ENCODE results near the gene RUNDC1. TPM values are rescaled to one million over a fixed set of nuclear protein-coding genes. Genes with fewer than 3 reads are reported as not detected.
A peak's percentile ranks its signal among the peaks of the same experiment; 100 is the strongest.

Gene RUNDC1
- total and polyA plus RNA-seq, 2 experiments from 2014 or later = 6.1 to 11.9 TPM

DNA sequence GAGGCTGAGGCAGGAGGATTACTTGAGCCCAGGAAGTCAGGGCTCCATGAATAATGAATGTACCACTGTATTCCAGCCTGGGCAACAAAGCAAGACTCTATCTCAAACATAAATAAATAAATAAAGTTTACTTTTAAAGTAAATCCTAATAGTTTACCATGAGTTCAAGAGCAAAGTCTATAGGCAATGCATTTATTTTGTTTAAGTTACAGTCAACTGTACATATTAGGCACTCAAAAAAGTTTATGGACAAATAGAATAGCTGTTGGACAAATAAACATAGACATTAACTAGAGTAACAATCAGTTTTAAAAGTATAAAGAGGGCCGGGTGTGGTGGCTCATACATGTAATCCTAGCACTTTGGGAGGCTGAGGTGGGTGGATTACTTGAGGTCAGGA lies 12.4 kb upstream of the RUNDC1 start (continued):
- TF ChIP-seq, protein P1, sequence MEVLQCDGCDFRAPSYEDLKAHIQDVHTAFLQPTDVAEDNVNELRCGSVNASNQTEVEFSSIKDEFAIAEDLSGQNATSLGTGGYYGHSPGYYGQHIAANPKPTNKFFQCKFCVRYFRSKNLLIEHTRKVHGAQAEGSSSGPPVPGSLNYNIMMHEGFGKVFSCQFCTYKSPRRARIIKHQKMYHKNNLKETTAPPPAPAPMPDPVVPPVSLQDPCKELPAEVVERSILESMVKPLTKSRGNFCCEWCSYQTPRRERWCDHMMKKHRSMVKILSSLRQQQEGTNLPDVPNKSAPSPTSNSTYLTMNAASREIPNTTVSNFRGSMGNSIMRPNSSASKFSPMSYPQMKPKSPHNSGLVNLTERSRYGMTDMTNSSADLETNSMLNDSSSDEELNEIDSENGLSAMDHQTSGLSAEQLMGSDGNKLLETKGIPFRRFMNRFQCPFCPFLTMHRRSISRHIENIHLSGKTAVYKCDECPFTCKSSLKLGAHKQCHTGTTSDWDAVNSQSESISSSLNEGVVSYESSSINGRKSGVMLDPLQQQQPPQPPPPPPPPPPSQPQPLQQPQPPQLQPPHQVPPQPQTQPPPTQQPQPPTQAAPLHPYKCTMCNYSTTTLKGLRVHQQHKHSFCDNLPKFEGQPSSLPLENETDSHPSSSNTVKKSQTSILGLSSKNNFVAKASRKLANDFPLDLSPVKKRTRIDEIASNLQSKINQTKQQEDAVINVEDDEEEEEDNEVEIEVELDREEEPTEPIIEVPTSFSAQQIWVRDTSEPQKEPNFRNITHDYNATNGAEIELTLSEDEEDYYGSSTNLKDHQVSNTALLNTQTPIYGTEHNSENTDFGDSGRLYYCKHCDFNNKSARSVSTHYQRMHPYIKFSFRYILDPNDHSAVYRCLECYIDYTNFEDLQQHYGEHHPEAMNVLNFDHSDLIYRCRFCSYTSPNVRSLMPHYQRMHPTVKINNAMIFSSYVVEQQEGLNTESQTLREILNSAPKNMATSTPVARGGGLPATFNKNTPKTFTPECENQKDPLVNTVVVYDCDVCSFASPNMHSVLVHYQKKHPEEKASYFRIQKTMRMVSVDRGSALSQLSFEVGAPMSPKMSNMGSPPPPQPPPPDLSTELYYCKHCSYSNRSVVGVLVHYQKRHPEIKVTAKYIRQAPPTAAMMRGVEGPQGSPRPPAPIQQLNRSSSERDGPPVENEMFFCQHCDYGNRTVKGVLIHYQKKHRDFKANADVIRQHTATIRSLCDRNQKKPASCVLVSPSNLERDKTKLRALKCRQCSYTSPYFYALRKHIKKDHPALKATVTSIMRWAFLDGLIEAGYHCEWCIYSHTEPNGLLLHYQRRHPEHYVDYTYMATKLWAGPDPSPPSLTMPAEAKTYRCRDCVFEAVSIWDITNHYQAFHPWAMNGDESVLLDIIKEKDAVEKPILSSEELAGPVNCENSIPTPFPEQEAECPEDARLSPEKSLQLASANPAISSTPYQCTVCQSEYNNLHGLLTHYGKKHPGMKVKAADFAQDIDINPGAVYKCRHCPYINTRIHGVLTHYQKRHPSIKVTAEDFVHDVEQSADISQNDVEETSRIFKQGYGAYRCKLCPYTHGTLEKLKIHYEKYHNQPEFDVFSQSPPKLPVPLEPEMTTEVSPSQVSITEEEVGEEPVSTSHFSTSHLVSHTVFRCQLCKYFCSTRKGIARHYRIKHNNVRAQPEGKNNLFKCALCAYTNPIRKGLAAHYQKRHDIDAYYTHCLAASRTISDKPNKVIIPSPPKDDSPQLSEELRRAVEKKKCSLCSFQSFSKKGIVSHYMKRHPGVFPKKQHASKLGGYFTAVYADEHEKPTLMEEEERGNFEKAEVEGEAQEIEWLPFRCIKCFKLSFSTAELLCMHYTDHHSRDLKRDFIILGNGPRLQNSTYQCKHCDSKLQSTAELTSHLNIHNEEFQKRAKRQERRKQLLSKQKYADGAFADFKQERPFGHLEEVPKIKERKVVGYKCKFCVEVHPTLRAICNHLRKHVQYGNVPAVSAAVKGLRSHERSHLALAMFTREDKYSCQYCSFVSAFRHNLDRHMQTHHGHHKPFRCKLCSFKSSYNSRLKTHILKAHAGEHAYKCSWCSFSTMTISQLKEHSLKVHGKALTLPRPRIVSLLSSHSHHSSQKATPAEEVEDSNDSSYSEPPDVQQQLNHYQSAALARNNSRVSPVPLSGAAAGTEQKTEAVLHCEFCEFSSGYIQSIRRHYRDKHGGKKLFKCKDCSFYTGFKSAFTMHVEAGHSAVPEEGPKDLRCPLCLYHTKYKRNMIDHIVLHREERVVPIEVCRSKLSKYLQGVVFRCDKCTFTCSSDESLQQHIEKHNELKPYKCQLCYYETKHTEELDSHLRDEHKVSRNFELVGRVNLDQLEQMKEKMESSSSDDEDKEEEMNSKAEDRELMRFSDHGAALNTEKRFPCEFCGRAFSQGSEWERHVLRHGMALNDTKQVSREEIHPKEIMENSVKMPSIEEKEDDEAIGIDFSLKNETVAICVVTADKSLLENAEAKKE (CRISPR knock-in tag; IDR thresholded peaks at IDR 0.05) = no peak
- no peak for TF ChIP-seq EZH2 (IDR thresholded peaks at IDR 0.05; ENCODE audit: low read depth, unreplicated experiment)

DNA sequence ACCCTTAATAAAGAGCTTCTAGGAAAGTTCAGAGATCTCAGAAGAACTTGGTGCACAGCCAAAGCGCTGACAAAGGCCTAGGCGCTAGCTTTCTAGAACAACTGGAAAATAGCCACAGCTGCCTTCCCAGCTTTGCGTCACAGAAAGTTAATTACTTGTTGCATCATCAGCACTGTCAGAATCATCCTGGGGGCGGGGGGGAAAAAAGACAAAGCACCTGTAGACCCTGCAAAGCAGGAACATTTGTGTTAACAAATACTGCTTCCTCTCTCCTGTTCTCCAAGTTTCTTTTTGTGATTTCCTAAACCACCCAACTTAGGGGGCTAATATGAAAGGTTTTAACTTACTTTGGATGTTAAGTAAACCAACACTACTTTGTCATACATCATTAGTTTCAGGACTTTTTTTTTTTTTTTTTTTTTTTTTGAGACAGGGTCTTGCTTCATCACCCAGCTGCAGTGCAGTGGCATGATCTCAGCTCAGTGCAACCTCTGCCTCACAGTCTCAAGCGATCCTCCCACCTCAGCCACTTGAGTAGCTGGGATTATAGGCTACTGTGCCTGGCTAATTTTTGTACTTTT lies 11.3 kb upstream of the RUNDC1 start:
- no peak overlapping the region for H3K27ac Mint-ChIP-seq
- H3K27me3 Mint-ChIP-seq (ENCODE audit: insufficient read depth, low read depth, poor library complexity) = peaks cover 7% of the 10 kb centered on the region
- Histone ChIP-seq H3K79me2 (replicated peaks; ENCODE audit: insufficient read depth) (no peaks in the 10 kb centered on the region), H3K4me1 (ENCODE audit: insufficient read depth) (no peaks in the 10 kb centered on the region), H2AFZ (no peak overlapping the region), H3K27ac (ENCODE audit: low read depth) (peak overlapping the region; percentile 74), H3K36me3 (ENCODE audit: insufficient read depth) (no peaks in the 10 kb centered on the region), H3K9me2 (ENCODE audit: insufficient read depth) (no peaks in the 10 kb centered on the region; the same call in 1 of the 2 replicates), H3F3A (replicated peaks; ENCODE audit: low read depth) (0 out of 2 replicates have a peak, but pooled peaks cover 3% of the 10 kb centered on the region), H3K4me3 (no peak overlapping the region), H3K4me2 (no peak overlapping the region), H3K27me3 (ENCODE audit: insufficient read depth) (no peaks in the 10 kb centered on the region), H4K20me1 (replicated peaks; ENCODE audit: insufficient read depth) (no peaks in the 10 kb centered on the region)
- H3K4me1 Mint-ChIP-seq = no peaks in the 10 kb centered on the region; the same call in 2 of the 3 replicates
- H3K9me3 Mint-ChIP-seq = peaks cover 13% of the 10 kb centered on the region; the same call in 2 of the 3 replicates
- H3K4me3 Mint-ChIP-seq = no peak overlapping the region
- H3K36me3 Mint-ChIP-seq (ENCODE audit: low read depth) = peaks cover 5% of the 10 kb centered on the region; the same call in 2 of the 3 replicates
- ATAC-seq = no peak
- no peak for DNase-seq (ENCODE audit: low spot score)
- TF ChIP-seq EZH2phosphoT487 (IDR thresholded peaks at IDR 0.05; ENCODE audit: unreplicated experiment) = no peak
- no peak for TF ChIP-seq JUNB (IDR thresholded peaks at IDR 0.05; ENCODE audit: unreplicated experiment)
- TF ChIP-seq, protein P2, sequence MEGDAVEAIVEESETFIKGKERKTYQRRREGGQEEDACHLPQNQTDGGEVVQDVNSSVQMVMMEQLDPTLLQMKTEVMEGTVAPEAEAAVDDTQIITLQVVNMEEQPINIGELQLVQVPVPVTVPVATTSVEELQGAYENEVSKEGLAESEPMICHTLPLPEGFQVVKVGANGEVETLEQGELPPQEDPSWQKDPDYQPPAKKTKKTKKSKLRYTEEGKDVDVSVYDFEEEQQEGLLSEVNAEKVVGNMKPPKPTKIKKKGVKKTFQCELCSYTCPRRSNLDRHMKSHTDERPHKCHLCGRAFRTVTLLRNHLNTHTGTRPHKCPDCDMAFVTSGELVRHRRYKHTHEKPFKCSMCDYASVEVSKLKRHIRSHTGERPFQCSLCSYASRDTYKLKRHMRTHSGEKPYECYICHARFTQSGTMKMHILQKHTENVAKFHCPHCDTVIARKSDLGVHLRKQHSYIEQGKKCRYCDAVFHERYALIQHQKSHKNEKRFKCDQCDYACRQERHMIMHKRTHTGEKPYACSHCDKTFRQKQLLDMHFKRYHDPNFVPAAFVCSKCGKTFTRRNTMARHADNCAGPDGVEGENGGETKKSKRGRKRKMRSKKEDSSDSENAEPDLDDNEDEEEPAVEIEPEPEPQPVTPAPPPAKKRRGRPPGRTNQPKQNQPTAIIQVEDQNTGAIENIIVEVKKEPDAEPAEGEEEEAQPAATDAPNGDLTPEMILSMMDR (conservative IDR thresholded peaks at IDR 0.05; ENCODE audit: low read depth in 2 of 2) = no peak
- TF ChIP-seq ZNF114 (CRISPR knock-in tag; IDR thresholded peaks at IDR 0.05) = no peak
- TF ChIP-seq, protein P1 (CRISPR knock-in tag; IDR thresholded peaks at IDR 0.05) = no peak
- no peak for TF ChIP-seq POLR2AphosphoS5 (IDR thresholded peaks at IDR 0.05; ENCODE audit: low read depth)

All from GM23338 (cell line).